PFSK-1 (cell line): ENCODE measurements around the gene EPOP.

Experiments used
- FOXP2 ChIP-seq: optimal IDR thresholded peaks from 2 replicates; pipeline ENCODE3; 2011; ENCODE audit warnings: borderline replicate concordance, control low read depth, inconsistent platforms; ENCODE audit not compliant: insufficient read depth; ENCODE audit errors: extremely low read length, extremely low read depth
- POLR2AphosphoS5 ChIP-seq: IDR thresholded peaks from 2 replicates; pipeline ENCODE4 v1.6.1; 2012; ENCODE audit warnings: low read depth, mild to moderate bottlenecking, control low read depth, low read length, moderate library complexity
- SIN3A ChIP-seq: IDR thresholded peaks from 2 replicates; pipeline ENCODE4 v1.6.1; 2012; ENCODE audit warnings: mild to moderate bottlenecking, low read length, moderate library complexity, borderline replicate concordance; ENCODE audit not compliant: insufficient read depth
- TAF1 ChIP-seq: IDR thresholded peaks from 2 replicates; pipeline ENCODE4 v1.6.1; 2012; ENCODE audit warnings: low read length, control low read depth, borderline replicate concordance; ENCODE audit not compliant: insufficient read depth
- TF ChIP-seq, protein P1 (sequence below), 2 experiments: IDR thresholded peaks; 2 replicates each; pipeline versions ENCODE4 v1.6.1 to v1.8.0; 2011 to 2012; ENCODE audit warnings: low read depth in 2 of 2, low read length in 2 of 2, control low read depth in 1 of 2, inconsistent platforms in 1 of 2, mild to moderate bottlenecking in 1 of 2, moderate library complexity in 1 of 2; ENCODE audit not compliant: insufficient read depth in 1 of 2

The EPOP gene

DNA sequence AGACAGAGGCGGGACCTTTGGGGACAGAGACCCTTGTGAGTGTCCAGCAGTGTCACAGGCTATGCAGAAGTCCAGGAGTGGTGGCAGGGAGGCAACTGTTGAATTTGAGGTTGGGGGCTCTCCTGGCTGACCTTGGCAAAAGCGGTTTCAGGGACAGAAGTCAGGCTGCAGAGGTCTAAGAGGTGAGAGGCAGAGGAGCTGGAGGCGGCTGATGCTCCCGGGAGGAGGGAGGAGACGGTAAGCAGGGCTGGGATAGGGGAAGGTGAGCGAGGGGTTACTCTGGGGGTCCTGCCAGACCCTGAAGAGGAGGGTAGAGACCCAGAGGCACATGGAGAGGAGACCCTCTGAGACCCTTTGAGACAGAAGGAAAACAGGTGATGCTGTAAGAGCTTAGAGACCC, 5.2 kb downstream of the EPOP start:
- TF ChIP-seq, protein P1, sequence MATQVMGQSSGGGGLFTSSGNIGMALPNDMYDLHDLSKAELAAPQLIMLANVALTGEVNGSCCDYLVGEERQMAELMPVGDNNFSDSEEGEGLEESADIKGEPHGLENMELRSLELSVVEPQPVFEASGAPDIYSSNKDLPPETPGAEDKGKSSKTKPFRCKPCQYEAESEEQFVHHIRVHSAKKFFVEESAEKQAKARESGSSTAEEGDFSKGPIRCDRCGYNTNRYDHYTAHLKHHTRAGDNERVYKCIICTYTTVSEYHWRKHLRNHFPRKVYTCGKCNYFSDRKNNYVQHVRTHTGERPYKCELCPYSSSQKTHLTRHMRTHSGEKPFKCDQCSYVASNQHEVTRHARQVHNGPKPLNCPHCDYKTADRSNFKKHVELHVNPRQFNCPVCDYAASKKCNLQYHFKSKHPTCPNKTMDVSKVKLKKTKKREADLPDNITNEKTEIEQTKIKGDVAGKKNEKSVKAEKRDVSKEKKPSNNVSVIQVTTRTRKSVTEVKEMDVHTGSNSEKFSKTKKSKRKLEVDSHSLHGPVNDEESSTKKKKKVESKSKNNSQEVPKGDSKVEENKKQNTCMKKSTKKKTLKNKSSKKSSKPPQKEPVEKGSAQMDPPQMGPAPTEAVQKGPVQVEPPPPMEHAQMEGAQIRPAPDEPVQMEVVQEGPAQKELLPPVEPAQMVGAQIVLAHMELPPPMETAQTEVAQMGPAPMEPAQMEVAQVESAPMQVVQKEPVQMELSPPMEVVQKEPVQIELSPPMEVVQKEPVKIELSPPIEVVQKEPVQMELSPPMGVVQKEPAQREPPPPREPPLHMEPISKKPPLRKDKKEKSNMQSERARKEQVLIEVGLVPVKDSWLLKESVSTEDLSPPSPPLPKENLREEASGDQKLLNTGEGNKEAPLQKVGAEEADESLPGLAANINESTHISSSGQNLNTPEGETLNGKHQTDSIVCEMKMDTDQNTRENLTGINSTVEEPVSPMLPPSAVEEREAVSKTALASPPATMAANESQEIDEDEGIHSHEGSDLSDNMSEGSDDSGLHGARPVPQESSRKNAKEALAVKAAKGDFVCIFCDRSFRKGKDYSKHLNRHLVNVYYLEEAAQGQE (IDR thresholded peaks at IDR 0.05; ENCODE audit: insufficient read depth in 1 of 2, low read depth in 2 of 2, low read length in 2 of 2) = no peak
- TF ChIP-seq POLR2AphosphoS5 (no peak), TAF1 (no peak), FOXP2 (no peak), SIN3A (no peak)

DNA sequence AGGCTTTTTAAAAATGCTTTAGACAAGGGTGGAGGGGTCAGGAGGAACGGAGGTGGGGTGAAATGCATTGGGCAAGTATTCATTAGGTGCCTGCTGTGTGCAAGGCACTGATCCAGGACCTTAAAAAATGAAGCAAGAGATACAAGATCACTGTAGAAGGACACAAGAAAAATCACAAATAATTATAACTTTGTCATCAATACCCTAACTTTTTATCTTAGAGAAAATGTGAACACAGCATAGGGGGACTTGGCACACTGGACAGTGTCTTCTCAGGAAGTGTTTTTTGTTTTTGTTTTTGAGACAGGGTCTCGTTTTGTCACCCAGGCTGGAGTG, 7.0 kb downstream of the EPOP start:
- no peak for TF ChIP-seq TAF1
- no peak for TF ChIP-seq FOXP2
- no peak for TF ChIP-seq POLR2AphosphoS5
- TF ChIP-seq, protein P1 (IDR thresholded peaks at IDR 0.05; ENCODE audit: insufficient read depth in 1 of 2, low read depth in 2 of 2, low read length in 2 of 2) = no peak
- no peak for TF ChIP-seq SIN3A

DNA sequence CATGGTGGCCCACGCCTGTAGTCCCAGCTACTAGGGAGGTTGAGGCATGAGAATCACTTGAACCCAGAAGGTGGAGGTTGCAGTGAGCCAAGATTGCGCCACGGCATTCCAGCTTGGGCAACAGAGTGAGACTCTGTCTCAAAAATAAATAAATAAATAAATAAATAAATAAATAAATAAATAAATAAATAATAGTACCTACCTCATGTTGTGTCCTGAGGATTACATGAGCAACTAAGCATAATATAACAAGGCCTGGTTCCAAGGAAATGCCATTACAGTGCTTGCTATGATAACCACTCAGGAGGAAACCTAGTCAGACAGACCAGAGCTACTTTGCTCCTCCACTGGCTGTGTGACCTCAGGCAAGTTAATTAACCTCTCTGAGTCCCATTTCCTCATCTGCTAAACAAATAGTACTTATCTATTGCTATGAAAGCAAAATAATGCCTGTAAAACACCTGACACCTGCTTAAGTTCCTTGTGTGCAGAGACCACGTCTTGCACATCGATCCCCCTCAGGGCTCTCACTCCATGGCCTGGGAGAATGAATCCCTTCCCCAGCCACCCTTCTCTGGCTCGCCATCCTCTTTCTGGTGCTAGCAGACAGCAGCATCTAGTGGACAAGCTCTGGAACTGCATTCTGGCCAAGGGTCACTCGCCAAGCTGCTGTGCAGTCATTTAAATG, 7.5 kb downstream of the EPOP start:
- TF ChIP-seq FOXP2 = no peak
- TF ChIP-seq, protein P1 (IDR thresholded peaks at IDR 0.05; ENCODE audit: insufficient read depth in 1 of 2, low read depth in 2 of 2, low read length in 2 of 2) = 0 out of 4 replicates have a peak, but pooled peaks of 1 of the 2 experiments have one; percentile 14
- no peak for TF ChIP-seq SIN3A

DNA sequence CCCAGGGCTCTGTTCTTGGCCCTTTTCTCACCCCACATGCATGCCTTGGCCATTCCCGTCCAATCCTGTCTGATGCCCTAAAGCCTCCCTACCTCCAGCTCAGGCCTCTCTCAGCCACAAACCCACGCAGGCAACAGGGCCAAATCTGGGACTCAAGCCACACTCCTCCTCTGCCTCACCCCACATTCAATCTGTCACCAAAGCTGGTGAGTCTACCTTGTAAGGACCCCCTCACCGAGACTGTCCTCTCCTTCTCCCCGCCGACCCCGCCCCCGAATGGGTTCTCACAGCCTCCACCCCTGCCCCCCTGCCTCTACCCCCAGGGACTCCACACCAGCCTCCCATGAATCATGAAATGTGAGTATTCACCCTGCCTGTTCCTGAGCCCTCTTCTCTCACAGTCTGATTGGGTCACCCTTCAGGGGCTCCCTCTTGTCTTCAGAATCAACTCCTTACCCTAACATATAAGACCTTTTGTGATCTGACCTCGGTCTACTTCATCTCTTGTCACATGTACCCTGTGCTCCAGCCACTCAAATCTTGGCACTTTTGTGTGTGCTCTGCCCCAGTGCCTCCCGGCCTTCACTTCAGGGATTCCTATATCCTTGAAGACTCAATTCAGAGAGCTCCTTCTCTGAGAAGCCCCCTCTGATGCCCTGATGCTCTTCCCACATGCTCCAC, 10.7 kb downstream of the EPOP start:
- TF ChIP-seq, protein P1 (IDR thresholded peaks at IDR 0.05; ENCODE audit: insufficient read depth in 1 of 2, low read depth in 2 of 2, low read length in 2 of 2) = no peak
- TF ChIP-seq FOXP2 (no peak), POLR2AphosphoS5 (no peak), TAF1 (no peak), SIN3A (no peak)
